Thyroid gland (tissue), 4 donors: ENCODE results near the gene TSSK6.

ENCODE experiments used
- CTCF ChIP-seq, 6 experiments: fragments of 200-600 bp in 3 of 6; fragments of 450-650 bp in 3 of 6; sonication (generic) in 3 of 6; IDR thresholded peaks; one replicate each; pipeline ENCODE4 v1.5.1; 2016 to 2019; ENCODE audit warnings: antibody characterized with exemption in 6 of 6, mild to moderate bottlenecking in 2 of 6, inconsistent platforms in 1 of 6, moderate library complexity in 1 of 6
- POLR2A ChIP-seq, 2 donors: fragments of 450-650 bp; IDR thresholded peaks; one replicate each; pipeline ENCODE4 v1.6.1; 2017; ENCODE audit warnings: antibody characterized with exemption in 2 of 2, mild to moderate bottlenecking in 2 of 2, moderate library complexity in 1 of 2

GRCh38 chr19:19524053-19524452 is 8.7 kb upstream of the TSSK6 start:
- TF ChIP-seq CTCF (IDR thresholded peaks at IDR 0.05): no peak
- no peak for TF ChIP-seq POLR2A (IDR thresholded peaks at IDR 0.05)
